Kidney (tissue), 14 donors: ENCODE results near the gene MANEAL. TPM values are rescaled to one million over a fixed set of nuclear protein-coding genes. Genes with fewer than 3 reads are reported as not detected.

Source experiments
- DNase-seq, 5 donors: peaks; one replicate each; pipeline ENCODE4 v3.0.0-alpha.2; 2013 to 2020
- FAIRE-seq: peaks from 2 replicates; lab custom pipeline; 2012; peaks lifted over from hg19 to GRCh38; lab: Jason Lieb, UNC
- H3K27ac ChIP-seq, 2 donors: one replicate each; pipeline ENCODE4 v1.7.0; 2013; ENCODE audit warnings: low read depth in 2 of 2, low read length in 2 of 2, inconsistent platforms in 1 of 2
- H3K27me3 ChIP-seq: one replicate; pipeline ENCODE4 v1.7.1; 2013; ENCODE audit warnings: low read length, inconsistent platforms; ENCODE audit not compliant: control insufficient read depth, insufficient read depth
- H3K36me3 ChIP-seq, 3 donors: one replicate each; pipeline versions ENCODE4 v1.7.0 to v1.7.1; 2013; ENCODE audit warnings: low read length in 3 of 3, control low read depth in 1 of 3, inconsistent platforms in 1 of 3; ENCODE audit not compliant: insufficient read depth in 3 of 3, control insufficient read depth in 2 of 3
- H3K4me1 ChIP-seq, 3 donors: one replicate each; pipeline versions ENCODE4 v1.7.0 to v1.7.1; 2013; ENCODE audit warnings: low read length in 3 of 3, inconsistent platforms in 1 of 3, low read depth in 1 of 3; ENCODE audit not compliant: control insufficient read depth in 2 of 3, insufficient read depth in 2 of 3
- H3K4me3 ChIP-seq, 3 donors: one replicate each; pipeline versions ENCODE4 v1.7.0 to v1.8.1; 2013; ENCODE audit warnings: low read length in 3 of 3, control low read depth in 1 of 3, inconsistent platforms in 1 of 3
- H3K9ac ChIP-seq, 3 donors: one replicate each; pipeline versions ENCODE4 v1.7.0 to v1.7.1; 2013; ENCODE audit warnings: low read length in 3 of 3, control low read depth in 1 of 3, inconsistent platforms in 1 of 3
- H3K9me3 ChIP-seq, 3 donors: one replicate each; pipeline versions ENCODE4 v1.7.0 to v1.7.1; 2013; ENCODE audit warnings: low read length in 3 of 3, control low read depth in 1 of 3, inconsistent platforms in 1 of 3; ENCODE audit not compliant: control insufficient read depth in 2 of 3, insufficient read depth in 1 of 3
- intact Hi-C: fragments of 100-400 bp; cut with DNase I; formaldehyde crosslinking; loops from one replicate; pipeline ENCODE4 v1.11.1; 2022
- polyA plus RNA-seq: library from polyadenylated mRNA; stranded (reverse); fragments of 350-450 nt; fragmentation: Illumina TruSeq; extraction: RNeasy Lipid Tissue Mini Kit (QIAGEN cat#74804); gene quantifications from one replicate; pipeline ENCODE4 v1.2.3, GENCODE V29; 2014; ENCODE audit warnings: low read depth, low replicate concordance; ENCODE audit not compliant: insufficient read depth
- total RNA-seq: library from RNA; stranded (reverse); fragmentation: NEBNext Ultra II Directional; extraction: Animal tissue kit (Norgen Biotek cat#: 25700); gene quantifications from one replicate; pipeline ENCODE4 v1.2.1, GENCODE V29; 2021
- TF ChIP-seq, protein P1 (sequence below): IDR thresholded peaks from 3 replicates; pipeline ENCODE4 v1.5.1; 2012; ENCODE audit warnings: mild to moderate bottlenecking, moderate library complexity, borderline replicate concordance; ENCODE audit not compliant: insufficient read depth; ENCODE audit errors: extremely low read depth
- donor health status: control.
- donor health status: control.
- donor health status: control.
- donor health status: control.
- donor health status: control.
- donor health status: DM: yes; HTN: yes; CAD: no.
- donor health status: Normal renal cell carcinoma (clear cell type).

The MANEAL gene
- total and polyA plus RNA-seq, 2 donors from 2014 or later = 4.6 to 4.7 TPM

DNA sequence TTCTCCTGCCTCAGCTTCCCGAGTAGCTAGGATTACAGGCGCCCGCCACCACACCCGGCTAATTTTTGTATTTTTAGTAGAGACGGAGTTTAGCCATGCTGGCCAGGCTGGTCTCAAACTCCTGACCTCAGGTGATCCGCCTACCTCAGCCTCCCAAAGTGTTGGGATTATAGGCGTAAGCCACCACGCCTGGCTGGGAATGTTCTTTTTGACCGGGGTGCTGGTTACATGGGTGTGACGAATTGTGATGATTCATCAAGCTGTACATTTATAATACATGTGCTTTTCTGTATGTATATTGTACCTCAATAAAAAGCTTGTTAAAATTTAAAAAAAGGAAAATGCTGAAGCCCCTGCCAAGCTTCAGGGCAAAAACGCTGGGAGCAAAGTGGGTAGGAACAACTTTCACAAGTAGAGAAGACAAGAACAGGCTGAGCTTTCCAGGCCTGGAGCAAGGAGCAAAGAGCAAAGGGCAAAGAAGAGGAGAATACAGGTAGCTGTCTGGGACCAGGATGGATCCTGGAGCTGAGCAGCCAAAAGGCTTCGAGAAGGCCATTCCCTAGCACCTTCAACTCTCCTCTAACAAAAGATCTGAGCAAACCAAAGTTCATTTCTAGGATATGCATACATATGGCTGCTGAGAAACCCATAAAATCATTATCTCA is 34.9 kb downstream of the MANEAL start:
- intact Hi-C loops = no loop called here
- H3K27ac ChIP-seq = no peak overlapping the region
- no peaks in the 10 kb centered on the region for H3K27me3 ChIP-seq
- H3K36me3 ChIP-seq = peaks cover 4 to 18% (median 9%) of the 10 kb centered on the region in 3 donors
- no peaks in the 10 kb centered on the region for H3K9me3 ChIP-seq
- DNase-seq = no peak
- H3K4me1 ChIP-seq = no peaks in the 10 kb centered on the region
- H3K4me3 ChIP-seq = no peak overlapping the region
- TF ChIP-seq, protein P1, sequence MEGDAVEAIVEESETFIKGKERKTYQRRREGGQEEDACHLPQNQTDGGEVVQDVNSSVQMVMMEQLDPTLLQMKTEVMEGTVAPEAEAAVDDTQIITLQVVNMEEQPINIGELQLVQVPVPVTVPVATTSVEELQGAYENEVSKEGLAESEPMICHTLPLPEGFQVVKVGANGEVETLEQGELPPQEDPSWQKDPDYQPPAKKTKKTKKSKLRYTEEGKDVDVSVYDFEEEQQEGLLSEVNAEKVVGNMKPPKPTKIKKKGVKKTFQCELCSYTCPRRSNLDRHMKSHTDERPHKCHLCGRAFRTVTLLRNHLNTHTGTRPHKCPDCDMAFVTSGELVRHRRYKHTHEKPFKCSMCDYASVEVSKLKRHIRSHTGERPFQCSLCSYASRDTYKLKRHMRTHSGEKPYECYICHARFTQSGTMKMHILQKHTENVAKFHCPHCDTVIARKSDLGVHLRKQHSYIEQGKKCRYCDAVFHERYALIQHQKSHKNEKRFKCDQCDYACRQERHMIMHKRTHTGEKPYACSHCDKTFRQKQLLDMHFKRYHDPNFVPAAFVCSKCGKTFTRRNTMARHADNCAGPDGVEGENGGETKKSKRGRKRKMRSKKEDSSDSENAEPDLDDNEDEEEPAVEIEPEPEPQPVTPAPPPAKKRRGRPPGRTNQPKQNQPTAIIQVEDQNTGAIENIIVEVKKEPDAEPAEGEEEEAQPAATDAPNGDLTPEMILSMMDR = no peak
- H3K9ac ChIP-seq = no peak overlapping the region
- FAIRE-seq = no peak

DNA sequence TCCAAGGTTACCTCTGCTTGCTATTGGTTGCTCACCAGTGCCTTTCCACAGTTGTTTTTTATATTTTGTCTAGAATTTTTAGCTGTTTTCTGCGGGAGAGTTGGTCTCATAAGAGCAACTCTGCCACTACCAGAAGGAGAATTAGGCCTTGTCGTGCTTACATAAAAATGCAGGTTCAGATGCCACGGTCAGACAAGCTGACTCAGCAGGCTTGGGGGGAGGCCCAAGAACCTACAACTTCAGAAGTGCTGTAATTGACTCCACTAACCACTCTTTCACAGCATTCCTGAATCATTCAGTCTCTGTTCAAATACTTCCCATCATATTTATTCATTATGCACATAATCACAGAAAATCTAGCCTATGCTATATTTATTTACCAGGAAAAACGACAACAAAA is 37.5 kb downstream of the MANEAL start:
- H3K27ac ChIP-seq = no peak overlapping the region
- TF ChIP-seq, protein P1 = no peak
- H3K4me3 ChIP-seq = no peak overlapping the region
- FAIRE-seq (no peak), DNase-seq (no peak)
- no peaks in the 10 kb centered on the region for H3K9me3 ChIP-seq
- H3K27me3 ChIP-seq = no peaks in the 10 kb centered on the region
- intact Hi-C loops = no loop called here
- H3K4me1 ChIP-seq = no peaks in the 10 kb centered on the region
- H3K36me3 ChIP-seq = peaks cover 13 to 32% (median 23%) of the 10 kb centered on the region in 3 donors
- H3K9ac ChIP-seq = no peak overlapping the region

DNA sequence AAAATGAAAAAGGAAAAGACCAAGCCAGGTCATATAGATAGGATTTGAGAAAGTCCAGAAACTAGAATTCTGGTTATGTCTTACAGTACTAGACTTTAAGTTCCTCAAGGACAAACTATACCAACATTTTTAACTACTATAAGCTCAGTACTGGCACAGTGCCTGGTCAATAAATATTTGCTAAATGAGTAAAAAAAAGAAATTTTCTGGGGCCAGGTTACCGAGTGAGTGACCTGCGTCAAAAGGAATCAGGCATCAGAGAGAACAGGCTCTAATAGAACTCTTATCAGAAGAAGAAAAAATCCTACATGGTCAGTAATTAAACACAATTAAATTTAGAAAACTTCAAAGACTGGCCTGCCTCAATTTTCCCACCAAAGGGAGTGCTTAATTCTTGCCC is 38.2 kb downstream of the MANEAL start:
- peaks cover 13 to 32% (median 24%) of the 10 kb centered on the region in 3 donors for H3K36me3 ChIP-seq
- DNase-seq (no peak), FAIRE-seq (no peak)
- no peak overlapping the region for H3K27ac ChIP-seq
- no peaks in the 10 kb centered on the region for H3K9me3 ChIP-seq
- H3K4me1 ChIP-seq = no peaks in the 10 kb centered on the region
- no peaks in the 10 kb centered on the region for H3K27me3 ChIP-seq
- intact Hi-C loops = no loop called here
- no peak overlapping the region for H3K4me3 ChIP-seq
- TF ChIP-seq, protein P1 = no peak
- no peak overlapping the region for H3K9ac ChIP-seq
